ENCODE data around the gene CTXND1. TPM values are rescaled to one million over a fixed set of nuclear protein-coding genes. Genes with fewer than 3 reads are reported as not detected.

Gene CTXND1
- total RNA-seq, 1 experiment from 2014 or later, result 0.04 TPM

- TF ChIP-seq SOX15 (CRISPR knock-in tag; IDR thresholded peaks at IDR 0.05), result no peak
- no peak for TF ChIP-seq ZBTB43 (CRISPR knock-in tag; IDR thresholded peaks at IDR 0.05)
Observed at GRCh38 chr15:80199366-80199765, 52.6 kb downstream of the CTXND1 start (continued).

- H3K4me1 Mint-ChIP-seq, result peaks cover 15% of the 10 kb centered on the region
- TF ChIP-seq MLX (CRISPR knock-in tag; IDR thresholded peaks at IDR 0.05), result no peak
- no peak for TF ChIP-seq TEAD1 (CRISPR knock-in tag; IDR thresholded peaks at IDR 0.05)
- no peak for TF ChIP-seq MAX (CRISPR knock-in tag; IDR thresholded peaks at IDR 0.05)
- TF ChIP-seq NR1H2 (CRISPR knock-in tag; IDR thresholded peaks at IDR 0.05), result no peak
- no peak for TF ChIP-seq ZNF138 (CRISPR knock-in tag; conservative IDR thresholded peaks at IDR 0.05)
- TF ChIP-seq ZNF317 (CRISPR knock-in tag; IDR thresholded peaks at IDR 0.05; ENCODE audit: borderline replicate concordance, low read depth), result no peak
- TF ChIP-seq ZNF416 (CRISPR knock-in tag; IDR thresholded peaks at IDR 0.05), result no peak
- TF ChIP-seq ZSCAN18 (CRISPR knock-in tag; IDR thresholded peaks at IDR 0.05), result no peak
- TF ChIP-seq AR (CRISPR knock-in tag; IDR thresholded peaks at IDR 0.05), result no peak
- 0 out of 2 replicates have a peak, but pooled peaks cover 4% of the 10 kb centered on the region for H3K9me3 Mint-ChIP-seq
- H3K4me3 Mint-ChIP-seq, result no peak overlapping the region
- CTCF ChIA-PET, result no interaction called here
- ATAC-seq (no peak), DNase-seq (ENCODE audit: low spot score) (no peak)
- no peaks in the 10 kb centered on the region for H3K36me3 Mint-ChIP-seq
- H3K27me3 Mint-ChIP-seq (ENCODE audit: low read depth), result no peaks in the 10 kb centered on the region; the same call in none of the 2 replicates
- POLR2A ChIA-PET, result no interaction called here
- no peak overlapping the region for H3K27ac Mint-ChIP-seq
Observed at GRCh38 chr15:80194914-80195313, 57.1 kb downstream of the CTXND1 start.

GRCh38 chr15:80194186-80194585 is 57.8 kb downstream of the CTXND1 start:
- no peak overlapping the region for H3K4me3 Mint-ChIP-seq
- ChIA-PET CTCF (no interaction called here), POLR2A (no interaction called here)
- H3K27ac Mint-ChIP-seq, result no peak overlapping the region
- no peak for DNase-seq (ENCODE audit: low spot score)
- peaks cover 8% of the 10 kb centered on the region for H3K4me1 Mint-ChIP-seq
- H3K36me3 Mint-ChIP-seq, result no peaks in the 10 kb centered on the region
- ATAC-seq, result no peak
- H3K9me3 Mint-ChIP-seq, result 0 out of 2 replicates have a peak, but pooled peaks cover 4% of the 10 kb centered on the region
- H3K27me3 Mint-ChIP-seq (ENCODE audit: low read depth), result no peaks in the 10 kb centered on the region; the same call in none of the 2 replicates
- TF ChIP-seq RORB (CRISPR knock-in tag; IDR thresholded peaks at IDR 0.05) (no peak), RELA (CRISPR knock-in tag; IDR thresholded peaks at IDR 0.05; ENCODE audit: borderline replicate concordance) (no peak), GRHL2 (CRISPR knock-in tag; IDR thresholded peaks at IDR 0.05; ENCODE audit: insufficient replicate concordance, severe bottlenecking) (no peak), ESRRA (CRISPR knock-in tag; IDR thresholded peaks at IDR 0.05; ENCODE audit: borderline replicate concordance) (no peak), ZNF512 (CRISPR knock-in tag; IDR thresholded peaks at IDR 0.05; ENCODE audit: borderline replicate concordance) (no peak), MLX (CRISPR knock-in tag; IDR thresholded peaks at IDR 0.05) (no peak), USF1 (CRISPR knock-in tag; IDR thresholded peaks at IDR 0.05) (no peak), IRF2 (CRISPR knock-in tag; IDR thresholded peaks at IDR 0.05; ENCODE audit: borderline replicate concordance, low read depth) (no peak), TP53 (CRISPR knock-in tag; IDR thresholded peaks at IDR 0.05) (no peak), MAX (CRISPR knock-in tag; IDR thresholded peaks at IDR 0.05) (no peak), ZNF232 (CRISPR knock-in tag; IDR thresholded peaks at IDR 0.05) (no peak), TEAD1 (CRISPR knock-in tag; IDR thresholded peaks at IDR 0.05) (no peak), ATF3 (CRISPR knock-in tag; conservative IDR thresholded peaks at IDR 0.05) (no peak), ZNF263 (CRISPR knock-in tag; IDR thresholded peaks at IDR 0.05; ENCODE audit: low read depth) (no peak)

Data from WTC11 (cell line).